ENCODE data around the gene MYZAP.

- TF ChIP-seq CHD4 (IDR thresholded peaks at IDR 0.05) (no peak), POLR2A (IDR thresholded peaks at IDR 0.05; ENCODE audit: low read depth, low read length) (no peak), REST (IDR thresholded peaks at IDR 0.05; ENCODE audit: low read depth, low read length) (no peak), CTCF (IDR thresholded peaks at IDR 0.05 in 2 of 3, conservative IDR thresholded peaks at IDR 0.05 in 1 of 3; ENCODE audit: control insufficient read depth in 2 of 3, extremely low read depth in 1 of 3, insufficient read depth in 1 of 3, low read depth in 3 of 3, low read length in 3 of 3) (no peak), MXI1 (IDR thresholded peaks at IDR 0.05; ENCODE audit: low read depth, low read length) (no peak)
These were observed 8.4 kb upstream of the MYZAP start for GRCh38 chr15:57583282-57583681.

Data from GM12878 (cell line).